Loucy (cell line): ENCODE results near the gene CHRND.

Source experiments
- CTCF ChIP-seq: fragments of 200-600 bp; sonication (generic); conservative IDR thresholded peaks from 2 replicates; pipeline ENCODE4 v1.5.1; 2014; ENCODE audit warnings: mild to moderate bottlenecking, antibody characterized with exemption, low read length
- EZH2phosphoT487 ChIP-seq: fragments of 200-600 bp; IDR thresholded peaks from 2 replicates; pipeline ENCODE4 v1.6.1; 2018; ENCODE audit warnings: antibody characterized with exemption, mild to moderate bottlenecking, moderate library complexity, borderline replicate concordance

GRCh38 chr2:232543491-232543890, 17.5 kb downstream of the CHRND start:
- TF ChIP-seq CTCF (no peak), EZH2phosphoT487 (no peak)
